GM18499 (cell line): Measurements from ENCODE around the gene IL32.

Experiments used
- ATAC-seq: cut with Tn5 transposase; IDR thresholded peaks from one replicate; pipeline ENCODE4 v1.9.1; 2021; ENCODE audit warnings: moderate number of reproducible peaks; ENCODE audit not compliant: insufficient read depth, unreplicated experiment

IL32 gene, protein sequence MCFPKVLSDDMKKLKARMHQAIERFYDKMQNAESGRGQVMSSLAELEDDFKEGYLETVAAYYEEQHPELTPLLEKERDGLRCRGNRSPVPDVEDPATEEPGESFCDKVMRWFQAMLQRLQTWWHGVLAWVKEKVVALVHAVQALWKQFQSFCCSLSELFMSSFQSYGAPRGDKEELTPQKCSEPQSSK

DNA sequence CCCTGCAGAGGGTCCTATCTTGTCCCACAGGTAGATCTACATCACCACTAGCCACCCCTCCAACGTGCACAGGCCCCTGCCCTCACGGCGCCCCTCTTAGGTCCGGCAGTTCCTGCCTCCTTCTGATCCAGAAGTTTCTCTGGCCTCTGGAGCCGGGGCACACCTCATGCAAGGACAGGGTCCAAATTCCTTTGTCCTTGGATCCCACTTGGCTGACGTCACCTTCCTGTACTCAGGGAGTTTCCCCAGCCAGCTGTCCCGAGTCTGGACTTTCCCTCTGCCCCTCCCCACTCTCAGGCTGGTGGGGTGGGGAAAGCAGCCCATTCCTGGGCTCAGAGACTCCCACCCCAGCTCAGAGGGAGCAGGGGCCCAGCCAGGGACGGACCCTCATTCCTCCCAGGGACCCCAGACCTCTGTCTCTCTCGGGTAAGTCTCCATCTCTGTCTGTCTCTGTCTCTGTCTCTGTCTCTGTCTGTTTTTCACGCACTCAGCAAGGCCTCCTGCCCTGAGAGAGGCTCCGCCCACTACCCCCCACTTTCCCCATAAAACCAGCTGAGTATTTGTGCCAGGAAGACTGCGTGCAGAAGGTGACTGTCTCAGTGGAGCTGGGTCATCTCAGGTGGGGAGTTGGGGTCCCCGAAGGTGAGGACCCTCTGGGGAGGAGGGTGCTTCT is at the start of gene IL32:
Gene IL32 (plus strand): TSS at position 572 of the 673 bp plus-strand sequence. CDS start 172 bp downstream, outside the sequence.
- no peak for ATAC-seq

GRCh38 chr16:3015865-3016521 is 49.4 kb upstream of the IL32 start:
- no peak for ATAC-seq

- no peak for ATAC-seq
These were observed 48.1 kb upstream of the IL32 start for GRCh38 chr16:3017344-3017743.

DNA sequence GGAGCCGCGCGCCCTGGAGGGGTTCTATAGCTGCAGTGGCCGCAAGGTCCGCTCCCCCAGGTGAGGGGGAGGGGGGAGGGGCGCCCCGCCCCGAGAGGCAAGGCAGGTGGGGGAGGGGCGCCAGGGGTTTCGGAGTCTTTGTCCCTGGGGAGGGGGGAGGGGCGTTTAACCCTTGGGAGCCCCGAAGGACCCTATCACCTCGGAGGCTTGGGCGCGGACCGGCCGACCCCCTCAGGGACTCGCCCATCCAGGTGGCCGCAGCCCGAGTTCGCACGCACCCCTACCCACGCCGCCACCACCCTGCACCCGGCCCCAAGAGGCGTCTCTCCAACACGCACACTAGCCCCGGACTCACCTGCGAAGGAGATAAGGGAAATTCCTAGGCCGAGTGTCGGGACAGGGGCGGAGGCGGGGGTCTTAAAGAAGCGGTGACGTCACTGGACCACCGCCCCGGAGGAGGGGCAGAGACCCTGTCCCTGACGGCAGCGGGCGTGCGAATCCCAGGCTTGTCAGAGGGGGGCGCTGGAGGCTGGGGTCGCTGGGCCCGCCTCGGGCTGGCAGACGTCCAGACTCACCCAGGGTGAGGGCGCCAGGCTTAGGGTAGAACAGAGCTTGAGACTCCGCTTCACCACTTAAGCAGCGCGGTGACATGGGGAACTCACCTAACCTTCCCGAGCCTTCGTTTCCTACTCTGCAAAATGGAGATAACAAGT is 47.5 kb upstream of the IL32 start, which contains the start of gene CLDN6:
Gene CLDN6 (minus strand): TSS at position 390 of the 713 bp plus-strand sequence. CDS start 2,162 bp downstream, outside the sequence.
- no peak for ATAC-seq

DNA sequence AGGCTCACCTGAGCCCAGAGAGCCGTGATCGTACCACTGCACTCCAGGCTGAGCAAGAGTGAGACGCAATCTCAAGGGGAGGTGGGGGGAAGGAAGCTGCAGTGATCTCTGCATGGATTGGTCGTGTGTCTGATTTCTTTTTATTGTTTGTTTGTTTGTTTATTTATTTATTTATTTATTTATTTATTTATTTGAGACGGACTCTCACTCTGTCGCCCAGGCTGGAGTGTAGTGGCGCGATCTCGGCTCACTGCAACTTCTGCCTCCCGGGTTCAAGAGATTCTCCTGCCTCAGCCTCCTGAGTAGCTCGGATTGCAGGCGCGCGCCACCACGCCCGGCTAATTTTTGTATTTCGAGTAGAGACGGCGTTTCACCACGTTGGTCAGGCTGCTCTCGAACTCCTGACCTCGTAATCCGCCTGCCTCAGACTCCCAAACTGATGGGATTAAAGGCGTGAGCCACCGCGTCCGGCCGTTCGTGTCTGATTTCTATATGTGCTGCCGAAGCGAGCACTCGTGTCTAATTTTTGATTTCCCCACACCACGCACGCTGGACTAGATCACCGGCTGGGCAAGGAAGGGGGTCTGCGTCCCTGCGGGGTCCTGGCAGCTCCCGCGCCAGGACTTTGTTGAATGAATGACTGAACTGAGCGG is 45.7 kb upstream of the IL32 start:
- no peak for ATAC-seq

GRCh38 chr16:3020247-3020603 is 45.2 kb upstream of the IL32 start, which contains the start of gene TNFRSF12A:
TSS of gene TNFRSF12A (plus strand) at chr16:3020368. CDS start at chr16:3020398, 30 bp downstream.
- no peak for ATAC-seq

- no peak for ATAC-seq
These were observed 44.6 kb upstream of the IL32 start for GRCh38 chr16:3020604-3021448.

DNA sequence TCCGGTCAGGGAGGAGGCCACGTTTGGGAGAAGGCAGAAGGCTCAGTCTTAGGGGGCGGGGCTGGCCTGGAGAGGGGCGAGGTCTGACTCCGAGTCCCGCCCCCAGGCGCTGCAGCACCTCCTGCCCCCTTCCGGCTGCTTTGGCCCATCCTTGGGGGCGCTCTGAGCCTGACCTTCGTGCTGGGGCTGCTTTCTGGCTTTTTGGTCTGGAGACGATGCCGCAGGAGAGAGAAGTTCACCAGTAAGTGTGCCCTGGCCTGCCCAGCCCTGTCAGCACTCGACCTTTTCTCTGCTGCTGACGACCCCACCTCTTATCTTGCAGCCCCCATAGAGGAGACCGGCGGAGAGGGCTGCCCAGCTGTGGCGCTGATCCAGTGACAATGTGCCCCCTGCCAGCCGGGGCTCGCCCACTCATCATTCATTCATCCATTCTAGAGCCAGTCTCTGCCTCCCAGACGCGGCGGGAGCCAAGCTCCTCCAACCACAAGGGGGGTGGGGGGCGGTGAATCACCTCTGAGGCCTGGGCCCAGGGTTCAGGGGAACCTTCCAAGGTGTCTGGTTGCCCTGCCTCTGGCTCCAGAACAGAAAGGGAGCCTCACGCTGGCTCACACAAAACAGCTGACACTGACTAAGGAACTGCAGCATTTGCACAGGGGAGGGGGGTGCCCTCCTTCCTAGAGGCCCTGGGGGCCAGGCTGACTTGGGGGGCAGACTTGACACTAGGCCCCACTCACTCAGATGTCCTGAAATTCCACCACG is 43.8 kb upstream of the IL32 start:
- no peak for ATAC-seq

GRCh38 chr16:3022208-3022683 is 43.2 kb upstream of the IL32 start:
- ATAC-seq, result no peak

DNA sequence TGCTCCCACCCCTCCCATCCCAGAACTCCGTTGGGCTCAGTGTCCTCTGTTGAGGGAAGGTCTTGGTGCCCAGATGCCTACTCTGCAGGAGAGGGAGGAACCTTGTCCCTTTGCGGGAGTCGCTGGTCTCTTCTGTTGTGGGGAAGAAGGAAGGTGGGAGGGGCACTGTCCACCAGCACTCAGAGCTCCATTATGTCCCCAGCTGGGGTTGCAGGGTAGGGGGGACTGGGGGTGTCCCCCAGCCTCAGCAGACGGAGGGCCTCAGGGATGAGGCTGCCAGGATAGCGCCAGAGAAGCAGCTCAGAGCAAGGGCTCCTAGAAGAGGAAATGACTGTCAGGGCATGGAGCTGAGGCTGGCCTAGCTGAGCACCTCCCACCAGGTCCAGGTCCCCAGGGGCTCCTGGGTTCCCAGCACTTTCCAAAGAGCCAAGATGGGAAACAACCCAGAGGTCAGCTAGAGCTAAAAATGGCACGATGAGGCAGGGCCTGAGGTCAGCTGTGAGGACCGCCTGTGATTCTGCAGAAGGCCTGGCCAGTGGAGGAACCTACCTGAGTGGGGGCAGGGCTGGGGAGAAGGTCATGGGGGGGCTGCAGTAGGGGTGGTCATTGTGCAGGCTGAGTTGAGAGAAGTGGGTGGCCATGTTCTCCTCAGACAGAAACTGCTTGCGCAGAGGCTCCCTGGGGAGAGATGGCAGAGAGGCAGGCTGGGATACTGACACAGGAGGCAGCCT is 42.6 kb upstream of the IL32 start:
- no peak for ATAC-seq

DNA sequence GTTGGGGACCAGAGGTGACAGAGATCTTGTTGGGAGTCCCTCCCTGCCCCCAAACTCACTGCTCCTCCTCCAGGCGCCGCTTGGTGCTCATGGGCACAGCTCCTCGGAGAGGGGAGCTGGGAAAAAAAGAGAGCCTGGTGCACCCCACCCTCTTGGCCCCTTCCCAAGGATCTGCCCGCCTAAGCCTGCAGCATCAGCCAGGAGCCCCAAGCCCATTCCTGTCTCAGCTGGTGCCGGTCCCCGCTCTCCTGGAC is 42.1 kb upstream of the IL32 start:
- ATAC-seq, result no peak

GRCh38 chr16:3023669-3024478 is 41.6 kb upstream of the IL32 start, which contains the start of the genes HCFC1R1 and THOC6:
TSS of gene HCFC1R1 (minus strand) at chr16:3023942. CDS start at chr16:3023941, 1 bp downstream.
TSS of gene THOC6 (plus strand) at chr16:3024035. CDS start at chr16:3024327, 292 bp downstream.
- ATAC-seq, result peak; percentile 43

- no peak for ATAC-seq
These were observed 40.1 kb upstream of the IL32 start for GRCh38 chr16:3025032-3026002.

DNA sequence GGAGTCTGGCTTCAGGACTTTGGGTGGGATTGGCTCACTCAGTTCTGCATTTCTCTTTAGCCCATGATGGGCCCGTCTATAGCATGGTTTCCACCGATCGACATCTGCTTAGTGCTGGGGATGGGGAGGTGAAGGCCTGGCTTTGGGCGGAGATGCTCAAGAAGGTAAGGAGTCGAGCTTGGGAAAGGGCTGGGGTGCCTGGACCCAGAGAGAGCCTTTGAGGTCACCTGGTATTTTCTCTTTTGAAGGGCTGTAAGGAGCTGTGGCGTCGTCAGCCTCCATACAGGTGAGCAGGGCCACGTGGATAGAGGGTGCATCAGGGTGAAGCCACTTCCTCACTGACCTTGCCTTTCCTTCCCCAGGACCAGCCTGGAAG is 39.4 kb upstream of the IL32 start:
- no peak for ATAC-seq

DNA sequence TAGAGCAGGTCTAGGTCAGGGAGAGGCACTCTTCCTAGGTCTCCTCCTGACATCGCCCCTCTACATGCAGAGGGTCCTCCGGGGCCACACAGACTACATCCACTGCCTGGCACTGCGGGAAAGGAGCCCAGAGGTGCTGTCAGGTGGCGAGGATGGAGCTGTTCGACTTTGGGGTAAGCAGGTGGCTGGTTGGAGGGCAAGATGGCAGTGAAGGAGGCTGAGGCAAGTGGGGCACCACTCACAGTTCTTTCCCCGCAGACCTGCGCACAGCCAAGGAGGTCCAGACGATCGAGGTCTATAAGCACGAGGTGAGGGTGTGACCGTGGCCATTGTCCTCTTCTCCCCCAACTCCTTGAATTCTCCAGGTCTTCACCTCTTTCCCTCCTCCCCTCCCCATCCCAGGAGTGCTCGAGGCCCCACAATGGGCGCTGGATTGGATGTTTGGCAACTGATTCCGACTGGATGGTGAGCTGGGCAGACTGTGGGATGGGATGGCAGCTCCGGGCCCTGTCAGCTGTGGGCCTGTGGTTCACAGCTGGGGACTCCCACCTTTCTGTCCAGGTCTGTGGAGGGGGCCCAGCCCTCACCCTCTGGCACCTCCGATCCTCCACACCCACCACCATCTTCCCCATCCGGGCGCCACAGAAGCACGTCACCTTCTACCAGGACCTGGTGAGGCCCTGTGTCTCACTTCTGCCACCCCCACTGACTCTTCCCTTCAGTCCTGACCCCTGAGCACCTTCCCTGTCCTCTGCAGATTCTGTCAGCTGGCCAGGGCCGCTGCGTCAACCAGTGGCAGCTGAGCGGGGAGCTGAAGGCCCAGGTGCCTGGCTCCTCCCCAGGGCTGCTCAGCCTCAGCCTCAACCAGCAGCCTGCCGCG is 38.6 kb upstream of the IL32 start:
- ATAC-seq, result no peak
